GM18498 (cell line): ENCODE data around the gene FRMPD3.
"Not testable (repeated sequence)": the region's sequence is repeated elsewhere in the genome, so short reads cannot be mapped to it uniquely, and the experiment has no call there.

Experiments used
- ATAC-seq: cut with Tn5 transposase; IDR thresholded peaks from one replicate; pipeline ENCODE4 v1.9.1; 2021; ENCODE audit warnings: mild to moderate bottlenecking, moderate library complexity; ENCODE audit not compliant: unreplicated experiment

The FRMPD3 gene

DNA sequence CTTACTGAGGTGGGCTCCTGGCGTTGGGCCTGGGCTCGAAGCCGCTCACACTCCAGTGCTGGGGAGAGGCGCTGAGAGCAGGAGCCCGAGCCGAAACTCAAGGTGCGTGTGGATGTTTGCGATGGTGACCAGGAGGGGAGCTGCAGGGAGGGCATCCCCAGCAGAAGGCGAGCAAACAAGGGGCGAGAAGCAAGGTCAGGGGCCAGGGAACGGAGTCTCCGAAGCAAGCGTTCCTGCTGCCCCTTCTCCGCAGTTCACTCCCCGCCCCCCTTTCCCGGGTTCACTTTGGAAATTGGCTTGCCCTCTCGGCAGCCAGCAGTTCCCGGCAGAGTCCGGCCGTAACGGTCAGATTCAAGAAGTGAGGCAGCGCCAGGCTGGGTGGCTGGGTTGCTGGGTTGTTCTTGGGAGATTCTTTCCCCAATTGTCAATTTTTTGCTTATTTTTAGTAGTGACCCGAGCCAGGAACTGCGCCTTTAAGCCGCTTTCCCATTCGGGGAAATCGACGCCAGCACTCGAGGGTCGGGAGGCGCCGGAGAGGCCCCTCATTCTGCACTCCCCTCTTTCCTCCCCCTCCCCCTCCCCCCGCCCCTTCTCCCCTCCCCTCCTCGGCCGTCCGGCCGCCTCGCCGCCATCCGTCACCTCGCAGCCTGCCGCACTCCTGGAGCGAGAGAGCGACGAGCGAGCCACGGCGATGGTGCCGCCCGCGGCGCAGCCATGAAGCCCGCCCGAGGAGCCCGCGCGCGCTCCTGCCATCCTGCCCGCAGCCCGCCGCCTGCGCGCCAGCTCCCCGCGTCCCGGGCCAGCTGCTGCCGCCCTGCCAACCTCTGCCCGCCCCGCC is at the start of gene FRMPD3:
Gene FRMPD3, plus strand, starts transcription at position 655 of the 838 bp plus-strand sequence. CDS start 76,937 bp downstream, outside the sequence.
- no peak for ATAC-seq

DNA sequence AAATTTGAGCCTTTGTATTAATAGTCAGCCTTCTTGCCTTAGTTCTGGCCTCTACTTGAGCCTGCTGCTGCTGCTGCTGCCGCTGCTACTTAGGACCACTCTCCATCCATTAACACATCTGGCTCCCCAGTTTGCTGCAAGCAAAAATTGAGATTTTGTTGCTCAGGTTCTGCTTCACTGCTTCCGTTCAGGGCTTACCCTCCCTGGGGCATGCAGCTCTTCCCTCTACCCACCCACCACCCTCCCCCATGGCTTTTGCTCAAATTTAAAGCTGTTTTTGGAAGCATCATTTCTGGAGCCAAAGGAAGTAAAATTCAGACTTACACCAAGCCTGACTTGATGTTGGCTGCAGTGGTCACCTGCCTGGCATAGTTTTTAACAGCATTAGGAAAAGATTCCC is 28.9 kb upstream of the FRMPD3 start:
- ATAC-seq: no peak

DNA sequence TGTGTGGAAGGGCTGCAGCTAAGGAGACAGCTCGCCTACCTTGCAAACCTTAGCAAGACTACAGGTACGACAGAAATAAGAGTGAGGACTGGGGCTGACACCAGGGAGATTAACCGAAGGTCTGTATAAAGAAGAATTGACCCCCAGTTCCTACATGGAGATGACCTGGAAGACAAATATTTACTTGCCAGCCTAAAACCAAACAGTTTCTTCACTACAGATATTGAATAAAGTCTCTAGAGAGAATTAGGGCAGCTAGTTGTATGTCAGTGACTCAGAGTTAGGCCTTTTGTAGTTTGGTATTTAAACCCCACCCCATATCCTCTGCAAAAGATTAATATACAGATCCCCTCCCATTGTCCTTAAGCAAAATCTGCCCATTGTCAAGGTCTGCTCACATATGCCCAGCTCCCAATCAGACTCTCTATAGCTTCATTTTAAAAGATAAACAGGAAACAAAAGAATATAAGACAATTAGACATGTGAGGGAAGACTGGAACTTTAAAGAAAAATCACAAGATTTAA is 28.1 kb upstream of the FRMPD3 start:
- no peak for ATAC-seq

DNA sequence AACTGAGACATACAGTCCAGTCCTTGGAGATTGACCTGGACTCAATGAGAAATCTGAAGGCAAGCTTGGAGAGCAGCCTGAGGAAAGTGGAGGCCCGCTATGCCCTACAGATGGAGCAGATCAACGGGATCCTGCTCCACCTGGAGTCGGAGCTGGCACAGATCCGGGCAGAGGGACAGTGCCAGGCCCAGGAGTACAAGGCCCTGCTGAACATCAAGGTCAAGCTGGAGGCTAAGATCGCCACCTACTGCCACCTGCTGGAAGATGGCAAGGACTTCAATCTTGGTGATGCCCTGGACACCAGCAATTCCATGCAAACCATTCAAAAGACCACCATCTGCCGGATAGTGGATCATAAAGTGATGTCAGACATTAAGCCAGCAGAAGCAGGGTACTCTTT is 20.4 kb upstream of the FRMPD3 start:
- ATAC-seq: no peak

DNA sequence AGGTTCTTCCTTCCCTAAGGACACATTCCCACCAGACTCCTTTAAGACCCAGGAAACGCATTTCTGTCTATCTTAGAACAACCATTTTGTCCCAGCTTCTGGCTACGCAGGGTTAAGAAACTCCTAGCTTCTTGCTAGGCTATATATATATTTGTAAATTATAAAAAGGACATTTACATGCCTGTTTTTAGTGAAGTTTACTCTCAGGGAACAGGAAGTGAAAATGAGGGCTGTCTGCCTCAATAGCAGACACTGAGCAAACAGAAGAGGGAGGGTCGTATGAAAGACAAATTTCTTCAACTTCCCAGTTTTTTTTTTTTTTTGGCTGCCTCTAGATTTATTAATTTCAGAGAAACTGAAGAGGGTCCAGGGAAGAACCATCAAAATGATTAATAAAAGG is 9.3 kb upstream of the FRMPD3 start:
- ATAC-seq: no peak

DNA sequence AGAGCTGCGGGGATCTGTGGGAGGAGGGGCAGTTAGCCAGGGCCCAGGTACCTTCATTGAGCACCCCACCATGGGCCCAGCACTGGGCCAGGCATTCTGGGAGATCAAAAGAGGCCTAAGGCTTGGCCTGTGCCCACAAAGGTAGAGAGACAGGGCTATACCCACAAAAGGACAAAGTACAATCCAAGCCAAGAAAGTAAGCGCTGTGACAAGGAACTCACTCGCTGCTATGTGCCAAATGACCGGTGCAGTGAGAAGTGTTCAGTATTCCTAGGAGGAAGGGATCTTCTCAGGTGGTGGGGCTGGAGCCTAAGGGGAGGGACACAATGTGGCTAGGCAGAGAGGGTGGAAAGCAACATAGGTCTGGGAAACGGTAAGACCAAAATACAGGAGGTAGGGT is 8.8 kb upstream of the FRMPD3 start:
- no peak for ATAC-seq

DNA sequence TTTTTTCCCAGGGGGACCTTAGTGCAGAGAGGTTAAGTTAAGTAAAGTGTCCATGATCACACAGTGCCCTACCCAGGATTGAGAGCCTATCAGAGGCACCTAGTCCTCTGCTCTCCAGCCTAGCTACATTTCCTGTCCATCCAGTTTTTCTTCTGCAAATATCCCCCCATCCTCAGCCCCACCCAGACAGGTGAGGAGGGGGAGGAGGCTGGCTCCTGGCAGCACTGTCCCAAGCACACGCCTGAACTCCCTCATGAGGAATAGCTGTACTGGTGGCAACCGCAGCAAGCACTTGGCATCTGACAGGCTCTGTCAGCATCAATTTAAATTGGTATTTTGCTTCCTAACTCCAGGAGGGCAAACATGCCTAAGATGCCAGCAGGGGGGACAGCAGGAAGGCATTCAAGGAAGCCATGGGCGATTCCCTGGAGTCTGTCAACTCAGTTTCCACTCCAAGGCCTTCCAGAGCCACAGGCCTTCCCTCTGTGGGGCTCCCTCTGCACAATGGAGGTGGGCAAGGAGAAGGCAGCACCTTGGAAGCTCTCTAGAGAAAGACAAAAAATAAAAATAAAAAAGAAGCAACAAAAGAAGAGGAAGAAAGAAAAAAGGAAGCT is 6.4 kb upstream of the FRMPD3 start:
- no peak for ATAC-seq

DNA sequence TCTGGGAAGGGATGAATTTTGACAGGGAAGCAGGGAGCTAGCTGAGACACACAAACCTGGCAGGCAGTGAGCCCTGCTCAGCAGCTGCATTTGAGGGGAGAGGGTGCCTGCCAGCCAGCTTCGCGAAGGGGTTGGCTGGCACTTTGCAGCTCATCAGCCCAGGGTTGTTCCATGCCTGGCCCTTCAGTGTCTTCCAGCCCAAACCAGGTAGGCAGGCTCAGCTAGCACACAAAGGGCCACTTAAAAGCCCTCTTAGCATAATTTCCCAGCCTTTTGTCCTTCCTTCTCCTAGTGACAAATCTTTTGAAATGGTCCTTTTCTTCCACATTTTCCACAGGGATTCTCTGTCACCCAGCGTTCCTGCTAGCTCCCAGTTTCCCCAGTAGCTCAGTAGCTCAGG is 4.3 kb upstream of the FRMPD3 start:
- ATAC-seq: no peak

DNA sequence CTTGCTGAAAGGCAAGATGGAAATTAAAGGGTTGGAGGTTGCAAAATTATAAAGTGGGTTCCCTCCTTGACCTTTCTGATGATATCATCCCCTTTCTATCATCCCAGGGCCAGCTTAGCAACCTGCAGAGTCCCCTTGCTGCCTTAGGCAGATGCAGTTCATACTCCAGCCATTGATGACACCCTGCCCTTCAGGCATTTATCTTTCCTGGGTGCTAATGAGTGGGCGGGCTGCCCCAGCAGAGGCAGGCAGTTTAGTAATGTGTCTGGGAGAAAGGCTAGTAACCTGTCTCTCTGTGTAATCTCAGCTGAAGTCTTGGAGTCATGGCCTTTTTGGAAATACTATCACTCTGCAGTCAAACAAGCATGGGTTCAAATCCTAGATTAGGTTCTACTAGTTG is 3.8 kb upstream of the FRMPD3 start:
- no peak for ATAC-seq

DNA sequence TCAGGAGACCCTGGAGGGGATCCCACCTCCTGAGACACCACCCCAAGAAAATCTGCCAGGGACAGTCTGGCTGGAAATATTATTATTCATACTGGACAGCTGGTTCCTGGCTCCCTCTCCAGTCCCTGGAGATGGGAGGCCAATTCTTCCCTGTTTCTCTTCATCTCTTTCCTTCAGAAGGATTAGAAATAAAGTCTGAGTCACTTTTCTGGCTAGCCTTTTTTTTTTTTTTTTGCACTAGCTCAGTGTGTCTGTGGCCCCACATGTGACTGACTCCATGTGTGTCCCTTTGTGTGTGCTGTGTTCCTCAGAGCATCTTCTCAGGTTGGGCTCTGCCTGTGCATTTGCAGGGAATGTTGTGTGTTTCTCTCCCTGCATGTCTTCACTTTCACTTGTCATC is 1.8 kb upstream of the FRMPD3 start:
- ATAC-seq: no peak

DNA sequence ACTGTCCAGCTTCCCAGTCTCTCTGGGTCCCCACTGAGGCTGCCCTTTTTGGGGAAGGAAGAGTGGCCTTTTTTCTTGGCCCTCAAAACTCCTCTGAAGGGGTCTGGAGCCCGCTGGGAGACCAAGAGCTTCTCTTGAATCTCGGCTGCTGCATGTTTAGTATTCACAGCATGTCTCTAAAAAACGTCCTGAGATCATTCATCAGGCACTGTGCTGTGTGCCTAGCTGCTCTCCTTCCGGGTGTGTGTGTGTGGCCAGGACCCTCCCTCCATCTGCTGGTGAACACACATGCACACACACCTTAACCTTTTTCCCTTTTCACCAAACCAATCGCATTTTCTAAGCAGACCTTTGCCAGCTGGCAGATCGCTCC is 841 bp upstream of the FRMPD3 start:
- ATAC-seq: no peak

DNA sequence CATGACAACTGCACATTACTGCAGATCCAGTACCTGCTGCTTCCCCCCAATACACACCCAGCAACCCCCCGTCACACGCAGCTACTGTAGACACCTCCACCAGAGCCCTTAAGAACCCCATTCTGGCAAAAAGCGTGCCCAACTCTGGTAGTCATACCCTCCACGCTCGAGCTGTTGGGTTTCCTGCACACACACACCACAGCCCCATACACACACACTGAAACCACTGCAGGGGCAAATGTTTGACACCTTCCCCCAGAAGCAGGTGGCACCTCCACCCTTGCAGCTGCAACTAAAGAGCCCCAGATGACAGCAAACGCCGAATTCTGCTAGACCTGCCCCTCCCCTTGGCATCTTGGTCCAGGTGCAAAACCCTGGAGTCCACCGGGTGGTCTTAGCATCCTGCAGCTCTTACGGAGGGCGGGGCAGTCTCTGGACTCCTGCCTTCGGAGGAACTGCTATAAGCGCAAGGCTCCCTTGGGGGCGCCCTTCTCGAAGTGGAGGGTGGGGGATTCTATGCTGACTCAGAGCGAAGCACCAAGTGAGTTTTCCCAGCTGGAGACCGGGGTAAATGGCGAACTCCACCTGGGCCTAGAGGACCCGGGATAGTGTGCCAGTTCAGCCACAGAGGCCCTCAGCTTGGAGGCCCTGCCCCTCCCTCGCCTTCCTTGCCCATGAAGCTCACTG is 1.5 kb downstream of the FRMPD3 start:
- ATAC-seq: no peak

DNA sequence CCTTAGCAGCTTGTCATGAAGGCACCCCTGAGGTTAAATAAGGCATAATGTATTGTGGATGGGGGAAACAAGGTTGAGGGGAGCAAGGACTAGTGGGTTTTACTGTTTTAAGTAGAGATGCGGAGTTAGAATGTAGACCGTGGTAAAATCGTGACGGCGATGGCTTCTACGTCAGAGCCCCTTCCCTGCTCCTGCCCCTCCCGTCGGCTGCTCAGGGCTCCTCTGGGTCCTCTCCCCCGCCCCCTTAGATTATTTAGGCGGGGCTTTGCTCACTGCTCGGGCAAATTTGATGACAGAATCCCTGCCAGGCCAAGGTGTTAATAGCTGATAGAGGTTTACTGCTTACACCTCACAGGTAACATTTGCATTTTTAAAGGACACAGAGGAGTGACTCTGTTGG is 2.3 kb downstream of the FRMPD3 start:
- ATAC-seq: no peak

DNA sequence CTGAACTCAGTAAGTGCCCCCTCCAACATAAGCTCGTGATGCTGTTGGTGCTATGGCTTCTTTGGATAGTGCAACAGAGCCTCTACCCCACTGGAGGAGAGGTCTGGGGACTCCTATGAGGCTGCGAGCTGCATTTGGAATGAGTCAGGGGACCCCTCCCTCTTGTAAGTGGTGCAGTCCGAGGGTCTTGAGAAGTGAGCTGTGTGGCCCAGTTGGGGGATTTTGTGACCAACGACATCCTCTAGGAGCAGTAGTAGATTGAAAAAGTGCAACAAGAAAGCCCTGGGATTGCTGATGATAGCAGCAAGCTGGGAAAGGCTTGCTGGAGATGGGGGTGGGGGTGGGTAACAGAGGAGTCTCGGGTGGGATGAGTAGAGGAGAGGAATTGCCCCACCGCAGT is 3.1 kb downstream of the FRMPD3 start:
- ATAC-seq: no peak

DNA sequence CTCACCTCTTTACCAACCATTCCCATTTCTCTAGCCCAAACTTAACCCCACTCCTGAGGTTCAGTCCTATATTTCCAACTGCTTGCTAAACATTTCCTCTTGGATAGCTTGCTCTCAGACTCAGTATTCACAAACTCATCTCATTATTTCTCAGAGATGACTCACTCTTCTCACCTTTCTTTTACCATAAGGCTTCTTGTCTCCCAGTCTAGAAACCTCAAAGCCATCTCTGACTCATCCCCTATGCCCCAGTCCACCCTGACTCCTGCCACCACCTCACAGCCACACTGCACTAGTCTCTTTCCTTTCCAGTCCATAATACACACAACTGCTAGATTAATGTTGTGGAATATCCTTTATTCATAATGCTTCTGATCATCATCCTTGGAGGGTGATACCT is 4.8 kb downstream of the FRMPD3 start:
- peak; percentile 80 for ATAC-seq

DNA sequence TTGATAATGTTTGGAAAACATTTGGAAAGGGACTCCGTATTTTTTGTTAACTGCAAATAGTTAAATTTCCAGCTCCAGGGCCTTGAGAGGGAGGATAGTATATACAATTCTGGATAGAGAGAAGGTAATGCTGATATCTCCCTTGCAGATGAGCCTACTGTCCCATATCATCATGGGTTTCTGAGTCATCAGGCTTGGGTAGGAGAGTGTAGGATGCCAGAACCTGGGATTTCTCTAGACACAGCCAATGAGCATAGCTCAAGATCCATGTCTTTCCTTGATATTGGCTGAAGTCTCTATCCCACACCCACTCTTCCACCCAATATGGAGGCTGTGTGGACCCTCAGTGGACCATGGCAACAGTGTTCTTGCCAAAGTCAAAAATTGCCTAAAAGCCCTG is 7.8 kb downstream of the FRMPD3 start:
- no peak for ATAC-seq

DNA sequence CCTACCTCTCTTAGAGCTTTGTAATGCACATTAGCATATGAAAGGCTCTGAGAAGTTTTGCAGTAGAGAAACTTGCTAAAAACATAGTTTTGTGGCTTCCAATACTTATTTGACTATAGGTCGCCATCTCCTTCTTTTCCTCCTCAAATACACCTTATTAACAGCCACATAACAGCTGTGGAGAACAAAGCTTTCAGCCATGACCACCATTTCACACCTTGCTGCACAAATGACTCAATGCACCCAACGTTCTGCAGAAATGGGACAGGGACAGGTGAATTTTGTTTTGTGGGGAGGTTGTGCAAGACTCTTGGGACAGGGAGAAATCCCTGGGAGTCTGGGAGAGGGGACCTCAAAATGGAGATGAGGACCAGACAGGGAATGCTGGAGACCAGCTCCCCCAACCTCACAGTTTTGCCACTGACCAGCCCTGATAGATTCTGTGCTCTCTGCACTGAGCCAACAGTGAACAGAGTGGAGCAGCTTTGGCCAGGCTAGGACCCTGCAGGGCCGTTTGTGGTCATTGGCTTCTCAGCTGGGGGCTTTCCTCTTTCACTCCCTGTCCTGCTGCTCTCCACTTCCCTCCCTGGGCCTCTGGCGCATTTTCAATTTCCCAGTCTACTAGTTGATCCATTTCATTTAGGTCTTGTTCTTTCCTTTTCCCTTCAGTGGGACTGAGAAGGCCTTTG is 16.6 kb downstream of the FRMPD3 start:
- peak; percentile 94 for ATAC-seq

DNA sequence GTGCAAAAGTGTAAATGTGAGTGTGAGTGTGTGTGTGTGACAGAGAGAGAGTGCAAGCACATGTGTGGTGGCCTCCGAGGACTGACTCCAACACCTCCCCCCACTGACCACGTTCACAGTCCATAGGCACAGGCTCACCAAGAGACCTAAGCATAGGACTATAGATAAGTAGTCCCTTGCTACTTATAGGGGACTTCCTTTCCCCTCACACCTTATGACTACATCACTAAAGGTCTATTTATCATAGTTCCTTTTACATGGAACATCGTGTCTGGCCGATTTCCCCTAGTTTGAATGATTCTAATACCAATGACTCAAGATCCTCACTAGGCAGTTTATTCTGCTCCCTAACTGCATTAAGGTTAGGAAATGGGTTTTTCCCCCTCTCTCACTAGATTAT is 17.8 kb downstream of the FRMPD3 start:
- ATAC-seq: no peak

DNA sequence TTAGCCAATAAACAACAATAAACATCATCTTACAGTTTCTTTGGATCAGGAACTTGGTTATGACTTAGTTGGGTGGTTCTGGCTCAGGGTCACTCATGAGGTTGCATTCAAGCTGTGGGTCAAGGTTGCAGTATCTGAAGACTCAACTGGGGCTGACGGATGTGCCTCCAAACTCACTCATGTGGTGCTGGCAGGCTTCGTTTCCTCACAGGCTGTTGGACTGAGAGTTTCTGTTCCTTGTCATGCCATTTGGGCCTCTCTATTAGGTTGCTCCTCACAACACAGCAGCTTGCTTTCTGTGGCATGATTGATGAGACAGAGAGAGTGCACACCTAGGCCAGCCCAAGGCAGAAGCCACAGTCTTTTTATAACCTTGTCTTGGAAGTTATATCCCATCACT is 20.7 kb downstream of the FRMPD3 start:
- ATAC-seq: no peak

DNA sequence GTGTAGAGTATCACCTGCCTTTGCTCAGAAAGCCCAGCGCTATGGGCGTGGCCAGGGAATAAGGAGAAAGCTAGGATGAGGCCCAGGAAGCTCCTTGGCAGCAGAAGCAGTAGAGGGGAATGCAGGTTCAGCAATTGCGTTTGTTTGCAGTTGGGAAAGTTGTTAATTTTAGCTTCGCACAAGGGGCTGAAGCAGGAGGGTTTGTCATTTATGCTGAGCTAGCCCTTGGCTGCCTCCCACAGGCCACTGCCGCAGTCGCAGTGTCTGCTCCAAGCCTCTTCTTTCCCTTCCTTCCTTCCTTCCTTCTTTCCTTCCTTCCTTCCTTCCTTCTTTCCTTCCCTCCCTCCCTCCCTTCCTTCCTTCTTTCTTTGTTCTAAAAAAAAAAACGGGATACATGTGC is 21.5 kb downstream of the FRMPD3 start:
- ATAC-seq: no peak

DNA sequence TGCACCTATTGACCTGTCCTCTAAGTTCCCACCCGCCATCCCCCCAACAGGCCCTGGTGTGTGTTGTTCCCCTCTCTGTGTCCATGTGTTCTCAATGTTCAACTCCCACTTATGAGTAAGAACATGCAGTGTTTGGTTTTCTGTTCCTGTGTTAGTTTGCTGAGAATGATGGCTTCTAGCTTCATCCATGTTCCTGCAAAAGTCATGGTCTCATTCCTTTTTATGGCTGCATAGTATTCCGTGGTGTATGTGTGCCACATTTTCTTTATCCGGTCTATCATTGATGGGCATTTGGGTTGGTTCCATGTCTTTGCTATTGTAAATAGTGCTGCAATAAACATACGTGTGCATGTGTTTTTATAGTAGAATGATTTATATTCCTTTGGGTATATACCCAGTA is 22.0 kb downstream of the FRMPD3 start:
- ATAC-seq: not testable (repeated sequence)
